Left lung (tissue), 10 donors: Measurements from ENCODE around the gene LRRC4C. TPM values are rescaled to one million over a fixed set of nuclear protein-coding genes. Genes with fewer than 3 reads are reported as not detected.

ENCODE experiments used
- ATAC-seq: fragments of 200-7000 bp; cut with Tn5 transposase; one replicate; pipeline ENCODE4 v1.9.1; 2020; ENCODE audit warnings: moderate library complexity
- DNase-seq, 4 donors: peaks; one replicate each; pipeline ENCODE4 v3.0.0-alpha.2; 2013 to 2020
- H3K27ac ChIP-seq, 2 donors: fragments of 200-600 bp; sonication (generic) in 1 of 2; one replicate each; pipeline versions ENCODE4 v1.5.0 to v1.8.0; 2020 to 2021
- H3K27me3 ChIP-seq, 2 donors: fragments of 200-600 bp; sonication (generic) in 1 of 2; one replicate each; pipeline versions ENCODE4 v1.5.0 to v1.8.0; 2020 to 2021
- H3K36me3 ChIP-seq, 2 donors: fragments of 200-600 bp; sonication (generic) in 1 of 2; one replicate each; pipeline versions ENCODE4 v1.5.0 to v1.8.0; 2020 to 2021
- H3K4me1 ChIP-seq, 2 donors: fragments of 200-600 bp; one replicate each; pipeline ENCODE4 v1.8.0; 2021
- H3K4me3 ChIP-seq, 2 donors: fragments of 200-600 bp; sonication (generic) in 1 of 2; one replicate each; pipeline versions ENCODE4 v1.5.0 to v1.8.0; 2020 to 2021; ENCODE audit warnings: mild to moderate bottlenecking in 1 of 2
- H3K9me3 ChIP-seq, 2 donors: fragments of 200-600 bp; sonication (generic) in 1 of 2; one replicate each; pipeline versions ENCODE4 v1.5.0 to v1.8.0; 2020 to 2021
- intact Hi-C, 2 donors: fragments of 100-400 bp; cut with DNase I; formaldehyde crosslinking; loops; one replicate each; pipeline versions ENCODE4 v1.11.2 to v1.14.2; 2022
- polyA plus RNA-seq, 6 donors: library from polyadenylated mRNA; unstranded; fragments of 120-200 nt; gene quantifications; one replicate each; pipeline ENCODE4 v1.2.1, GENCODE V29; 2013; ENCODE audit not compliant: insufficient read length in 6 of 6
- total RNA-seq, 2 donors: library from RNA; stranded (reverse); fragmentation: NEBNext Ultra II Directional; extraction: Animal tissue kit (Norgen Biotek cat#: 25700); gene quantifications; one replicate each; pipeline ENCODE4 v1.2.1, GENCODE V29; 2021
- TF ChIP-seq, protein P1 (sequence below), 2 donors: fragments of 200-600 bp; sonication (generic) in 1 of 2; IDR thresholded peaks; one replicate each; pipeline versions ENCODE4 v1.5.0 to v1.8.0; 2021; ENCODE audit warnings: antibody characterized with exemption in 2 of 2
- donor health status: DM: no; HTN: yes; CAD: no.
- donor health status: DM: no; HTN: no; CAD: no.

The LRRC4C gene
- total and polyA plus RNA-seq, 8 donors, result 0.50 to 6.8 (median 4.2) TPM

DNA sequence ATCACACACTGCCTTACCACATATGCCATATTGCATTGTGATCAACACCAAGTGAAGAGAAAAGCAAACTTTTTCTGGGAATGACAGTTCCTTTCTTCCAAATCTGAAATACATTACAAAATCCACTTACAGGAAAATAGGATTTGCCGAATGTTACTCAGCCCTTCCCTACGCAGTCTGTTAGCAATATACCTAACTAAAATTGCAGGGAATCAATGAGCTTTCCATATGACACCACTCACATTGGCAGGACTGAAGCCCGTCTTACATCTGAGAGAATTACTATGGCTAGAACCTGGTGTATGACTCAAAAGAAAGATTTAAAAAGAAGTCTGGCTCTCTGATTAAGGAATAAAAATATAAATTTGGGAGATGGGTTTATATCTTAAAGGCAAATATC is 136.0 kb downstream of the LRRC4C start:
- DNase-seq (no peak), ATAC-seq (no peak)
- no peaks in the 10 kb centered on the region for H3K4me1 ChIP-seq
- intact Hi-C loops, result no loop called here
- no peaks in the 10 kb centered on the region for H3K9me3 ChIP-seq
- H3K36me3 ChIP-seq, result no peaks in the 10 kb centered on the region
- no peak overlapping the region for H3K4me3 ChIP-seq
- TF ChIP-seq, protein P1, sequence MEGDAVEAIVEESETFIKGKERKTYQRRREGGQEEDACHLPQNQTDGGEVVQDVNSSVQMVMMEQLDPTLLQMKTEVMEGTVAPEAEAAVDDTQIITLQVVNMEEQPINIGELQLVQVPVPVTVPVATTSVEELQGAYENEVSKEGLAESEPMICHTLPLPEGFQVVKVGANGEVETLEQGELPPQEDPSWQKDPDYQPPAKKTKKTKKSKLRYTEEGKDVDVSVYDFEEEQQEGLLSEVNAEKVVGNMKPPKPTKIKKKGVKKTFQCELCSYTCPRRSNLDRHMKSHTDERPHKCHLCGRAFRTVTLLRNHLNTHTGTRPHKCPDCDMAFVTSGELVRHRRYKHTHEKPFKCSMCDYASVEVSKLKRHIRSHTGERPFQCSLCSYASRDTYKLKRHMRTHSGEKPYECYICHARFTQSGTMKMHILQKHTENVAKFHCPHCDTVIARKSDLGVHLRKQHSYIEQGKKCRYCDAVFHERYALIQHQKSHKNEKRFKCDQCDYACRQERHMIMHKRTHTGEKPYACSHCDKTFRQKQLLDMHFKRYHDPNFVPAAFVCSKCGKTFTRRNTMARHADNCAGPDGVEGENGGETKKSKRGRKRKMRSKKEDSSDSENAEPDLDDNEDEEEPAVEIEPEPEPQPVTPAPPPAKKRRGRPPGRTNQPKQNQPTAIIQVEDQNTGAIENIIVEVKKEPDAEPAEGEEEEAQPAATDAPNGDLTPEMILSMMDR (IDR thresholded peaks at IDR 0.05), result no peak
- H3K27me3 ChIP-seq, result no peaks in the 10 kb centered on the region
- no peak overlapping the region for H3K27ac ChIP-seq

DNA sequence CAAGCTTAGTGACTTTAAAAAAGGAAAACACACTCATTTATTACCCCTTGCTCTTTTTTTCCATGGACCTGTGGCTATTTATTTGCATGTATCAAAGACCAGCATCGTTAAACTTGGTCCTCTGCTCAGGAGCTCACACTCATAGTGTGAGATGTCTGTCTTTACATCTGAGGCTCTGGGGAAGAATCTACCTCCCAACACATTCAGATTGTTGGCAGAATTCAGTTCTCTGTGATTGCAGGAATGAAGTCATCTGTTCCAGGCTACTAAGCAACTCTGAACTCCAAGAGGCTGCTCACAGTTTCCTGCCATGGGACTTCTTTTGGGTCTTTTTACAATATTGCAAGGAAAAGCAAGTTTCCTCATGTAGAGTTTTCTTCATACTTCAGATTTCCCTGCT is 138.8 kb downstream of the LRRC4C start:
- Histone ChIP-seq H3K4me1 (no peaks in the 10 kb centered on the region), H3K9me3 (no peaks in the 10 kb centered on the region), H3K4me3 (no peak overlapping the region), H3K27ac (no peak overlapping the region), H3K36me3 (no peaks in the 10 kb centered on the region), H3K27me3 (no peaks in the 10 kb centered on the region)
- DNase-seq (no peak), ATAC-seq (no peak)
- intact Hi-C loops, result no loop called here
- TF ChIP-seq, protein P1 (IDR thresholded peaks at IDR 0.05), result no peak

DNA sequence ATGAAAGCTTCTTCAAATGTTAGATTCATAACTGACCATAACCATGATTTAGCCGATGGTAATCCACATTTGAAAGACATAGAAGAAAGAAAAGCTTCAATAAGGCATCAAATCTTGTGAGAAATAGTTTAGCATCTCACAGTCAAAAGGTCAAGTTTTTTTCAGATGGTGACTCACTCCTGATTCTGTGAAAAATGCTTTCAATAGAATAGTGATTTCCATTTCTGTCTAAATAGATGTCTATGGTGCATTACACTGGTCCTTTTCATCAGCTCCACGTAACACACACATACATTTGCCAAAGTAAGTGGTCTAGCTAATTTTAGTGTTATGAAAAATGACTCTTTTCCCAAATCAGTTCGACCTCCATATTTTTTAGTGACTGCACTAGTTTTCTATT is 139.2 kb downstream of the LRRC4C start:
- intact Hi-C loops, result no loop called here
- no peak overlapping the region for H3K27ac ChIP-seq

DNA sequence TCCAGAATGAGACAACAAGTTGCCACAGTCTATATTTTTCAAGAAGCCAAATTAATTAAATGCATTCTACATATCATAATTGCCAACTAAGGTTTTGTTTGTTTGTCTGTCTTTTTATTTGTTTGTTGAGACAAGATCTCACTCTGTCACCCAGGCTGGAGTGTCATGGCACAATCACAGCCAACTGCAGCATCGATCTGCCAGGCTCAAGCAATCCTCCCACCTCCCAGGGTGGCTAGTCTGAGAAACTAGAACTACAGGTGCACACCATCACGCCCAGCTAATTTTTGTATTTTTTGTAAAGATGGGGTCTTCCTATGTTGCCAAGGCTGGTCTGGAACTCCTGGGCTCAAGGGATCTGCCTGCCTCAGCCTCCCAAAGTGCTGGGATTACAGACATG is 140.0 kb downstream of the LRRC4C start:
- Histone ChIP-seq H3K4me3 (no peak overlapping the region), H3K9me3 (no peaks in the 10 kb centered on the region), H3K36me3 (no peaks in the 10 kb centered on the region), H3K27ac (no peak overlapping the region), H3K4me1 (no peaks in the 10 kb centered on the region), H3K27me3 (no peaks in the 10 kb centered on the region)
- no peak for DNase-seq
- intact Hi-C loops, result no loop called here
- TF ChIP-seq, protein P1 (IDR thresholded peaks at IDR 0.05), result no peak
- ATAC-seq, result no peak

More for the DNA sequence above, 139.2 kb downstream of the LRRC4C start:
- DNase-seq (no peak), ATAC-seq (no peak)
- Histone ChIP-seq H3K9me3 (no peaks in the 10 kb centered on the region), H3K36me3 (no peaks in the 10 kb centered on the region), H3K27me3 (no peaks in the 10 kb centered on the region), H3K4me1 (no peaks in the 10 kb centered on the region), H3K4me3 (no peak overlapping the region)
- TF ChIP-seq, protein P1 (IDR thresholded peaks at IDR 0.05), result no peak

DNA sequence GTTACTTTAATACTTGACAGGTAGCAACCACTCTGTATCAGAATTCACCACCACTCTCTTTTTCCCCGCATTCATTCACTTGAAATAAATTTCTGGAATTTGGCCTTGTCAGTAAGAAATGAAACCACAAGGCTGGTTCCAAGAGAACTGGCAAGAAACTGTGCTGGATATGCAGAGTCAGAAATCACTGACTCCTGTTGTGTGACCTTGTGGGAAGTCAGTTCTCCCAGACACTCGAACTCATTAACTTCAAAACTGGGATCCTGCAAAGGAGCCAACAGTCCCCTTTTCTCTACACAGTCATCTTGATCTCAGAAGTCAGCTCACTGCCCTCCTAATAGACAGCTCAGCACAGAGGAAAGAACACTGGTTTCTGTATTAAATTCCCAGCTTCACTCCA is 142.7 kb downstream of the LRRC4C start:
- Histone ChIP-seq H3K27ac (no peak overlapping the region), H3K36me3 (no peaks in the 10 kb centered on the region), H3K4me1 (no peaks in the 10 kb centered on the region), H3K9me3 (no peaks in the 10 kb centered on the region), H3K4me3 (no peak overlapping the region), H3K27me3 (no peaks in the 10 kb centered on the region)
- intact Hi-C loops, result no loop called here
- ATAC-seq (no peak), DNase-seq (no peak)
- TF ChIP-seq, protein P1 (IDR thresholded peaks at IDR 0.05), result no peak
